Tibial nerve (tissue), 4 donors: Measurements from ENCODE around the gene ATP1A1.

Experiments
- EP300 ChIP-seq, 2 donors: sonication (generic); formaldehyde crosslinking; IDR thresholded peaks; one replicate each; pipeline ENCODE4 v1.6.1; 2017; ENCODE audit warnings: antibody characterized with exemption in 2 of 2, mild to moderate bottlenecking in 1 of 2
- POLR2A ChIP-seq, 2 donors: fragments of 450-650 bp; IDR thresholded peaks; one replicate each; pipeline ENCODE4 v1.6.1; 2017; ENCODE audit warnings: antibody characterized with exemption in 2 of 2, mild to moderate bottlenecking in 2 of 2, moderate library complexity in 2 of 2
- TF ChIP-seq, protein P1 (sequence below), 5 experiments: fragments of 200-600 bp in 3 of 5; fragments of 450-650 bp in 2 of 5; sonication (generic) in 3 of 5; IDR thresholded peaks; one replicate each; pipeline ENCODE4 v1.5.1; 2016 to 2019; ENCODE audit warnings: antibody characterized with exemption in 5 of 5, mild to moderate bottlenecking in 3 of 5, moderate library complexity in 2 of 5

DNA sequence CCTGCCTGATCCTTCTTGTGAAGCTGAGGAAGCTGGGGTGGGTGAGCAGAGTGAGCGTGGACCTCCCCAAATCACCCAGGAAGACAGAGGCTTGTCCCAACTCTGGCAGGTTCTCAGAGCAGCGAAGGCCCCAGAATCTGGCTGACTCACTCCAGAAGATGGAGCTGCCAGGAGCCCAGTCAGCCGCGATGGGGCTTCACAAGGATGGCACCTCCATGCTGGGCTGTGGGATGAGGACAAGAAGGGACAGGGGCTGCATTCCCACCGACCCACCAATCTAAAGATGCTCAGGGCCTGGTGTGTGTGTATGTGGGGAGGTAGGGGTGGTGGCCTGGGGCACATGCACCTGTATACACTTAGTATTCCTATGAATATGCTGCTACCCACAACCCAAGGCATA is 52.9 kb downstream of the ATP1A1 start:
- TF ChIP-seq, protein P1, sequence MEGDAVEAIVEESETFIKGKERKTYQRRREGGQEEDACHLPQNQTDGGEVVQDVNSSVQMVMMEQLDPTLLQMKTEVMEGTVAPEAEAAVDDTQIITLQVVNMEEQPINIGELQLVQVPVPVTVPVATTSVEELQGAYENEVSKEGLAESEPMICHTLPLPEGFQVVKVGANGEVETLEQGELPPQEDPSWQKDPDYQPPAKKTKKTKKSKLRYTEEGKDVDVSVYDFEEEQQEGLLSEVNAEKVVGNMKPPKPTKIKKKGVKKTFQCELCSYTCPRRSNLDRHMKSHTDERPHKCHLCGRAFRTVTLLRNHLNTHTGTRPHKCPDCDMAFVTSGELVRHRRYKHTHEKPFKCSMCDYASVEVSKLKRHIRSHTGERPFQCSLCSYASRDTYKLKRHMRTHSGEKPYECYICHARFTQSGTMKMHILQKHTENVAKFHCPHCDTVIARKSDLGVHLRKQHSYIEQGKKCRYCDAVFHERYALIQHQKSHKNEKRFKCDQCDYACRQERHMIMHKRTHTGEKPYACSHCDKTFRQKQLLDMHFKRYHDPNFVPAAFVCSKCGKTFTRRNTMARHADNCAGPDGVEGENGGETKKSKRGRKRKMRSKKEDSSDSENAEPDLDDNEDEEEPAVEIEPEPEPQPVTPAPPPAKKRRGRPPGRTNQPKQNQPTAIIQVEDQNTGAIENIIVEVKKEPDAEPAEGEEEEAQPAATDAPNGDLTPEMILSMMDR (IDR thresholded peaks at IDR 0.05), result no peak
- no peak for TF ChIP-seq POLR2A (IDR thresholded peaks at IDR 0.05)
- TF ChIP-seq EP300 (IDR thresholded peaks at IDR 0.05), result no peak
